WTC11 (cell line): ENCODE results near the gene WSCD1. TPM values are rescaled to one million over a fixed set of nuclear protein-coding genes. Genes with fewer than 3 reads are reported as not detected.

Experiments
- CBFB ChIP-seq: sonication (generic); formaldehyde crosslinking; IDR thresholded peaks from 2 replicates; pipeline ENCODE4 v1.8.1; 2022; ENCODE audit warnings: mild to moderate bottlenecking, low read depth, missing genetic modification reagents
- EMX1 ChIP-seq: fragments of 250-450 bp; sonication (Bioruptor Pico); IDR thresholded peaks from 2 replicates; pipeline ENCODE4 v1.8.0; 2021; ENCODE audit warnings: mild to moderate bottlenecking
- FOXK1 ChIP-seq: sonication (generic); formaldehyde crosslinking; IDR thresholded peaks from 2 replicates; pipeline ENCODE4 v1.8.0; 2022; ENCODE audit warnings: mild to moderate bottlenecking, moderate library complexity, missing genetic modification reagents
- MAX ChIP-seq: sonication (generic); formaldehyde crosslinking; IDR thresholded peaks from 2 replicates; pipeline ENCODE4 v1.8.0; 2022; ENCODE audit warnings: mild to moderate bottlenecking, missing genetic modification reagents
- NR2C2 ChIP-seq: sonication (generic); formaldehyde crosslinking; IDR thresholded peaks from 2 replicates; pipeline ENCODE4 v1.8.0; 2022; ENCODE audit warnings: mild to moderate bottlenecking, missing genetic modification reagents
- SOX15 ChIP-seq: fragments of 250-450 bp; sonication (Bioruptor Pico); IDR thresholded peaks from 2 replicates; pipeline ENCODE4 v1.9.0; 2021; ENCODE audit warnings: mild to moderate bottlenecking
- TEAD1 ChIP-seq: sonication (generic); formaldehyde crosslinking; IDR thresholded peaks from 2 replicates; pipeline ENCODE4 v1.8.0; 2022; ENCODE audit warnings: mild to moderate bottlenecking, missing genetic modification reagents
- ZNF121 ChIP-seq: sonication (generic); formaldehyde crosslinking; IDR thresholded peaks from 2 replicates; pipeline ENCODE4 v1.8.0; 2023; ENCODE audit warnings: missing genetic modification reagents
- ZNF219 ChIP-seq: sonication (generic); formaldehyde crosslinking; IDR thresholded peaks from 2 replicates; pipeline ENCODE4 v1.8.0; 2023; ENCODE audit warnings: missing genetic modification reagents, mild to moderate bottlenecking, borderline replicate concordance
- ZNF232 ChIP-seq: sonication (generic); formaldehyde crosslinking; IDR thresholded peaks from 2 replicates; pipeline ENCODE4 v1.8.0; 2022; ENCODE audit warnings: mild to moderate bottlenecking, missing genetic modification reagents
- ZNF416 ChIP-seq: fragments of 250-450 bp; sonication (Bioruptor Pico); IDR thresholded peaks from 2 replicates; pipeline ENCODE4 v1.9.0; 2021; ENCODE audit warnings: mild to moderate bottlenecking, inconsistent platforms
- ZNF423 ChIP-seq: fragments of 250-450 bp; sonication (Bioruptor Pico); IDR thresholded peaks from 2 replicates; pipeline ENCODE4 v2.1.2; 2022; ENCODE audit warnings: mild to moderate bottlenecking, moderate library complexity
- total RNA-seq: library from RNA; stranded (reverse); gene quantifications from 3 replicates; pipeline ENCODE4 v1.2.3, GENCODE V29; 2021
- TF ChIP-seq, protein P1 (sequence below): fragments of 250-450 bp; sonication (Bioruptor Pico); IDR thresholded peaks from 2 replicates; pipeline ENCODE4 v2.1.2; 2022; ENCODE audit warnings: mild to moderate bottlenecking, moderate library complexity
- TF ChIP-seq, protein P2 (sequence below): sonication (generic); formaldehyde crosslinking; IDR thresholded peaks from 2 replicates; pipeline ENCODE4 v1.8.1; 2023; ENCODE audit warnings: mild to moderate bottlenecking, missing genetic modification reagents, borderline replicate concordance
- TF ChIP-seq, protein P3 (sequence below): fragments of 250-450 bp; sonication (Bioruptor Pico); IDR thresholded peaks from 2 replicates; pipeline ENCODE4 v1.9.0; 2021; ENCODE audit warnings: mild to moderate bottlenecking
- TF ChIP-seq, protein P4 (sequence below): sonication (generic); formaldehyde crosslinking; IDR thresholded peaks from 2 replicates; pipeline ENCODE4 v1.8.1; 2023; ENCODE audit warnings: mild to moderate bottlenecking, missing genetic modification reagents, moderate library complexity
- TF ChIP-seq, protein P5 (sequence below): fragments of 250-450 bp; sonication (Bioruptor Pico); IDR thresholded peaks from 2 replicates; pipeline ENCODE4 v1.9.0; 2021; ENCODE audit warnings: moderate library complexity, mild to moderate bottlenecking, inconsistent platforms, borderline replicate concordance
- TF ChIP-seq, protein P6 (sequence below): fragments of 250-450 bp; sonication (Bioruptor Pico); conservative IDR thresholded peaks from 2 replicates; pipeline ENCODE4 v1.9.0; 2021; ENCODE audit warnings: mild to moderate bottlenecking

The WSCD1 gene
- total RNA-seq, 1 experiment from 2014 or later: 57.5 TPM

DNA sequence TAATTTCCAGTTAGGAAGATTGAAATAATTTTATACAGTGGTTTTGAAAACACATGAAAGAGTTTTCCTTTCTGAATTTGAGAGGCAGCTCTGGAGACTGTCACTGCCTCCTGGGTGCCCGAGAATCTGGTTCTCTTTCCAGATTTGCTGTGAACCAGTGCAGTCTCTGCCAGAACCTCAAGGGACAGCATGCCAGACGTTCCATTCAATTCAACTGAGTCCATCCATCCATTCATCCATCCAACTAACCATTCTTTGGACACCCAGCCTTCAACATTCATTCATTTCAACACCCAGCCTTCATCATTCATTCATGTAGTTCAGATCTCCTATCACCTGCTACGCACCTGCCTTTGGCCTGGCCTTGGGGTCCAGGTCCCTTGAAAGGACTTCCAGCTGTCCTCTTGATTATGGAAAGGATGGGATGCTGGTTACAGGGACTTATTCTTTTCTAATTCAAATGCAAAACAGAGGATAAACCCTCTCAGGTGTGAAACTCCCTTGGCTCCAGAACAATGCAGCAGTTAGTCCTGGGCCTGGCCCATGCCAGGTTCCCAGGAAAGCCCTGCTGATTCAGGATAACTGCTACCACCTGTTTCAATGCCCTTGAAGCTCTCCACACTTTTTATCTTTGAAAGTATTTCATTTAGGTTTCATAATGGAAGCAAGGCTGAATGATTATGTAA lies 68.7 kb downstream of the WSCD1 start (continued):
- TF ChIP-seq ZNF121 (no peak), ZNF423 (CRISPR knock-in tag) (peak; percentile 88), ZNF232 (no peak), SOX15 (CRISPR knock-in tag) (no peak), ZNF416 (CRISPR knock-in tag) (no peak), FOXK1 (CRISPR knock-in tag) (no peak), MAX (CRISPR knock-in tag) (peak; percentile 47; the same call in 1 of the 2 replicates), NR2C2 (CRISPR knock-in tag) (no peak), ZNF219 (CRISPR knock-in tag) (no peak), CBFB (CRISPR knock-in tag) (no peak), EMX1 (CRISPR knock-in tag) (no peak), TEAD1 (peak; percentile 74)
- TF ChIP-seq, protein P1, sequence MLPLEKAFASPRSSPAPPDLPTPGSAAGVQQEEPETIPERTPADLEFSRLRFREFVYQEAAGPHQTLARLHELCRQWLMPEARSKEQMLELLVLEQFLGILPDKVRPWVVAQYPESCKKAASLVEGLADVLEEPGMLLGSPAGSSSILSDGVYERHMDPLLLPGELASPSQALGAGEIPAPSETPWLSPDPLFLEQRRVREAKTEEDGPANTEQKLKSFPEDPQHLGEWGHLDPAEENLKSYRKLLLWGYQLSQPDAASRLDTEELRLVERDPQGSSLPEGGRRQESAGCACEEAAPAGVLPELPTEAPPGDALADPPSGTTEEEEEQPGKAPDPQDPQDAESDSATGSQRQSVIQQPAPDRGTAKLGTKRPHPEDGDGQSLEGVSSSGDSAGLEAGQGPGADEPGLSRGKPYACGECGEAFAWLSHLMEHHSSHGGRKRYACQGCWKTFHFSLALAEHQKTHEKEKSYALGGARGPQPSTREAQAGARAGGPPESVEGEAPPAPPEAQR (CRISPR knock-in tag): no peak
- TF ChIP-seq, protein P2, sequence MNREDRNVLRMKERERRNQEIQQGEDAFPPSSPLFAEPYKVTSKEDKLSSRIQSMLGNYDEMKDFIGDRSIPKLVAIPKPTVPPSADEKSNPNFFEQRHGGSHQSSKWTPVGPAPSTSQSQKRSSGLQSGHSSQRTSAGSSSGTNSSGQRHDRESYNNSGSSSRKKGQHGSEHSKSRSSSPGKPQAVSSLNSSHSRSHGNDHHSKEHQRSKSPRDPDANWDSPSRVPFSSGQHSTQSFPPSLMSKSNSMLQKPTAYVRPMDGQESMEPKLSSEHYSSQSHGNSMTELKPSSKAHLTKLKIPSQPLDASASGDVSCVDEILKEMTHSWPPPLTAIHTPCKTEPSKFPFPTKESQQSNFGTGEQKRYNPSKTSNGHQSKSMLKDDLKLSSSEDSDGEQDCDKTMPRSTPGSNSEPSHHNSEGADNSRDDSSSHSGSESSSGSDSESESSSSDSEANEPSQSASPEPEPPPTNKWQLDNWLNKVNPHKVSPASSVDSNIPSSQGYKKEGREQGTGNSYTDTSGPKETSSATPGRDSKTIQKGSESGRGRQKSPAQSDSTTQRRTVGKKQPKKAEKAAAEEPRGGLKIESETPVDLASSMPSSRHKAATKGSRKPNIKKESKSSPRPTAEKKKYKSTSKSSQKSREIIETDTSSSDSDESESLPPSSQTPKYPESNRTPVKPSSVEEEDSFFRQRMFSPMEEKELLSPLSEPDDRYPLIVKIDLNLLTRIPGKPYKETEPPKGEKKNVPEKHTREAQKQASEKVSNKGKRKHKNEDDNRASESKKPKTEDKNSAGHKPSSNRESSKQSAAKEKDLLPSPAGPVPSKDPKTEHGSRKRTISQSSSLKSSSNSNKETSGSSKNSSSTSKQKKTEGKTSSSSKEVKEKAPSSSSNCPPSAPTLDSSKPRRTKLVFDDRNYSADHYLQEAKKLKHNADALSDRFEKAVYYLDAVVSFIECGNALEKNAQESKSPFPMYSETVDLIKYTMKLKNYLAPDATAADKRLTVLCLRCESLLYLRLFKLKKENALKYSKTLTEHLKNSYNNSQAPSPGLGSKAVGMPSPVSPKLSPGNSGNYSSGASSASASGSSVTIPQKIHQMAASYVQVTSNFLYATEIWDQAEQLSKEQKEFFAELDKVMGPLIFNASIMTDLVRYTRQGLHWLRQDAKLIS (CRISPR knock-in tag): no peak
- TF ChIP-seq, protein P3, sequence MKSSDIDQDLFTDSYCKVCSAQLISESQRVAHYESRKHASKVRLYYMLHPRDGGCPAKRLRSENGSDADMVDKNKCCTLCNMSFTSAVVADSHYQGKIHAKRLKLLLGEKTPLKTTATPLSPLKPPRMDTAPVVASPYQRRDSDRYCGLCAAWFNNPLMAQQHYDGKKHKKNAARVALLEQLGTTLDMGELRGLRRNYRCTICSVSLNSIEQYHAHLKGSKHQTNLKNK (CRISPR knock-in tag): no peak
- TF ChIP-seq, protein P4, sequence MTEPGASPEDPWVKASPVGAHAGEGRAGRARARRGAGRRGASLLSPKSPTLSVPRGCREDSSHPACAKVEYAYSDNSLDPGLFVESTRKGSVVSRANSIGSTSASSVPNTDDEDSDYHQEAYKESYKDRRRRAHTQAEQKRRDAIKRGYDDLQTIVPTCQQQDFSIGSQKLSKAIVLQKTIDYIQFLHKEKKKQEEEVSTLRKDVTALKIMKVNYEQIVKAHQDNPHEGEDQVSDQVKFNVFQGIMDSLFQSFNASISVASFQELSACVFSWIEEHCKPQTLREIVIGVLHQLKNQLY (CRISPR knock-in tag): no peak
- TF ChIP-seq, protein P5, sequence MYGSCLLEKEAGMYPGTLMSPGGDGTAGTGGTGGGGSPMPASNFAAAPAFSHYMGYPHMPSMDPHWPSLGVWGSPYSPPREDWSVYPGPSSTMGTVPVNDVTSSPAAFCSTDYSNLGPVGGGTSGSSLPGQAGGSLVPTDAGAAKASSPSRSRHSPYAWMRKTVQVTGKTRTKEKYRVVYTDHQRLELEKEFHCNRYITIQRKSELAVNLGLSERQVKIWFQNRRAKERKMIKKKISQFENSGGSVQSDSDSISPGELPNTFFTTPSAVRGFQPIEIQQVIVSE (CRISPR knock-in tag): no peak
- TF ChIP-seq, protein P6, sequence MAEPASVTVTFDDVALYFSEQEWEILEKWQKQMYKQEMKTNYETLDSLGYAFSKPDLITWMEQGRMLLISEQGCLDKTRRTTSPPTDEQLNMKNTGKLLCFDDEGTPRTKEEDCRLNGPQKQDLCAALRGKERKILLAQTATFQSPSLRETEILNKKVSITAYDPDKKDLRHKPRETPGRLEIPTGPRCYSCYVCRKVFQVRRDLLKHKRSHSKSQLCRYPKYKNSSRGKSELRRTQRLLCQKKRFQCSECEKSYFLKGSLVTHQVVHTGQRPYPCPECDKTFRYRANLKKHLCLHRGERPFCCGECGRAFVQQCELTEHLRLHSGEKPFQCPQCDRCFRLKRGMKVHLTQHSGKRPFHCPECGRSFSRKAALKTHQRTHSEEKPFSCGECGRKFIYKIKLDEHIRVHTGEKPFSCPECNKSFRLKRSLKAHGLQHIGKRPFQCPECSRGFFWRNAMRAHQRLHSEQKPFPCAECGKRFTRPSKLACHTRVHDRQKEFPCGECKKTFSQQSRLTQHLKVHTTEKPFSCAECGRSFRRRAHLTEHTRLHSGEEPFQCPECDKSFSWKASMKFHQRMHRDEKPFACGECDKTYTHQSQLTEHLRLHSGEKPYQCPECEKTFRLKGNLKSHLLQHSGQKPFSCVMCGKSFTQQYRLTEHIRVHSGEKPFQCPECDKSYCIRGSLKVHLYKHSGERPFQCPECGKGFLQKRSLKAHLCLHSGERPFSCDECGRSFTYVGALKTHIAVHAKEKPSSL: 0 out of 2 replicates have a peak, but pooled peaks have one; percentile 51
- TF ChIP-seq, all 79 proteins: peak for 7
